ENCODE data around the gene ALAS2.

DNA sequence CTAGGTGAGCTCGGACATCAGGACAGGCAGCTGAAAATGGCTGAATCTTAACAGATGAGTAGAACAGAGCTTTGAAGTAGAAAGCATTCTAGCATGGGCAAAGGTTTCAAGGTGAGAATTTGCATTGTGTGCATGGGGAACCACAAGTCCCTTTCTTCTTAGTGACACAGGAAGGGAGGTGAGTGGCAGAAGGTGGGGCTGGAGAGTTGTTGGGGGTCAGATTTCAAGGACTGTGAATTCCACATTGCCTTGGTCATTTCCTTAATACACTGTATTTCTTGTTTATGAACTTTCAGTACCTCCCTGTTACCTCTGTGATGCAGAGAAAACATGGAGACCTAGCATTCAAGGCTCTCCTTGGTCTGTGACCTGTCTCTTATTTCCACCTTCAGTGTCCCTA is 26.5 kb downstream of the ALAS2 start:
- TF ChIP-seq CTCF (IDR thresholded peaks at IDR 0.05) (no peak), POLR2A (IDR thresholded peaks at IDR 0.05) (no peak)

Measured in prostate gland (tissue), 2 donors.